HG03439 (cell line): Measurements from ENCODE around the gene FNIP2.
"Not testable (repeated sequence)": the region's sequence is repeated elsewhere in the genome, so short reads cannot be mapped to it uniquely, and the experiment has no call there.

Experiments used
- ATAC-seq: cut with Tn5 transposase; IDR thresholded peaks from one replicate; pipeline ENCODE4 v1.9.1; 2021; ENCODE audit warnings: mild to moderate bottlenecking, moderate library complexity; ENCODE audit not compliant: unreplicated experiment

Gene FNIP2

DNA sequence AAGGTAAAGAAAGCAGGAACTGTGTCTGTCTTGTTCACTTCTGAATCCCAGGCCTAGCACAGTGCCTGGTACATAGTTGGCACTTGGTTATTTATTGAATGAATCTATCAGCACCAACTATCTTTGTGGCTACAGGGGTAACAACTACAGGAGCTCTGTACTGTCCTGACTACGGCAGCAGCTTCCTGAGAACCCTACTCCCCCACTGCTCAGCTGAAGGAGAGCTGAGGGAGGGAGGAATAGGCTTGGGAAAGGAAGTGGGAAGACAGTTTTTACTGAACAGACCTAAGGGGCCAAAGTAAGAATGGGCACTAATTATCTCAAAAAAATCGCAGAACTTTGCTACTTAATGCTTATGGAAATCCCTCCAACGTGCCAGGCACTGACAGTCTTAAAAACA lies 178.0 kb downstream of the FNIP2 start:
- no peak for ATAC-seq

DNA sequence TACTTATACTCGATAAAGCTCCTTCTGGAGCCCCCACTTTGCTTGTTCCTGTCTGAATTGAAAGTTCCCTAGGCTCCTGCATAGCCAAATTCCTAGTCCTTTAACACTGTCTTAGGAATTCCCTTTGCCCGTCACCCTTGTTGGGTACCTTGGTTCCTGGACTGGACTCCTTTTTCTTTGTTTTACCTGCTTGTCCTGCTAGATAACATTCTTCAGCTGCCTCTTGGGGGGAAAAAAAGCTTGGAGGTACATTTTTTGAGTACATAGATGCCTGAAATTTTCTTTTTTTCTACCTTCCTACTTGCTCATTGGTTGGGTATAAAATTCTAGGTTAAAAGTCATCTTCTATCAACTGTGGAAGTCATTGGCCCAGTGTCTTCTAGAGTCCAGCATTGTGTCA lies 179.2 kb downstream of the FNIP2 start:
- ATAC-seq: no peak

DNA sequence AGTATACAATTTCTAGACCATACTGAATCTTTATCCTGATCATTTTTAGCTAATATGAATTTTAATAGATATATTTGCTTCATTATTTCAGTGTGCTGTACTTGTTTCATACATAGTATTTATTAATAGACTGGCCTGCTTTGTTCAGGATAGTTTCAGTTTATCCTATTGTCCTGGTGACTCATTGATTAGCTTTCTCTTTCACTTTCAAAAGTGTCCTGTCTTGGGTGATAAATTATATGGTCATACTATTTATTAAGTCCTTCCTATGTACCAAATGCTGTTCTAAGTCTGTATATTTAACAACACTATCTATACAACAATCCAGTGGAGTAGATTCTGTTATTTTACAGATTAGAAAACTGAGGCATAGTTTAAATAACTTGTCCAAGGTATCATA lies 180.3 kb downstream of the FNIP2 start:
- ATAC-seq: no peak

DNA sequence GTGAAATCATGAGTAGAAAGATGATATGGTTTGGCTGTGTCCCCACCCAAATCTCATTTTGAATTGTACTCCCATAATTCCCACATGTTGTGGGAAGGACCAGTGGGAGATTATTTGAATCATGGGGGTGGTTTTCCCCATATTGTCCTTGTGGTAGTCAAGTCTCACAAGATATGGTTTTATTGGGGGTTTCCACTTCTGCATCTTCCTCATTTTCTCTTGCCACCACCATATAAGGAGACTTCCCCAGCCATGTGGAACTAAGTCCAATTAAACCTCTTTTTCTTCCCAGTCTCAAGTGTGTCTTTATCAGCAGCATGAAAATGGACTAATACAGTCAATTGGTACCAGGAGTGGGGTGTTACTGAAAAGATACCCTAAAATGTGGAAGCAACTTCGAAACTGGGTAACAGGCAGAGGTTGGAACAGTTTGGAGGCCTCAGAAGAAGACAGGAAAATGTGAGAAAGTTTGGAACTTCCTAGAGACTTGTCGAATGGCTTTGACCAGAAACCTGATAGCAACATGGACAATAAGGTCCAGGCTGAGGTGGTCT lies 183.5 kb downstream of the FNIP2 start:
- ATAC-seq: not testable (repeated sequence)

DNA sequence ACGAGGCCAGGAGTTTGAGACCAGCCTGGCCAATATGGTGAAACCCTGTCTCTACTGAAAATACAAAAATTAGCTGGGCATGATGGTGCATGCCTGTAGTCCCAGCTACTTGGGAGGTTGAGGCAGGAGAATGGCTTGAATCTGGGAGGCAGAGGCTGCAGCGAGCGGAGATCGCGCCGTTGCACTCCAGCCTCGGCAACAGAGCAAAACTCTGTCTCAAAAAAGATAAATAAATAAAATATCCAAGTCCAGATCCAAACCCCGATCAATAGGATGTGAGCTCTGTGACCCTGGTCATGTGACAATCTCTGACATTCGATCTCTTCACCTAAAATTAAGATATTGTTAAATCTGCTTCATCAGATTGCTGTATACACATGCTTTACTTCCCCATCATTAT lies 187.5 kb downstream of the FNIP2 start:
- not testable (repeated sequence) for ATAC-seq

DNA sequence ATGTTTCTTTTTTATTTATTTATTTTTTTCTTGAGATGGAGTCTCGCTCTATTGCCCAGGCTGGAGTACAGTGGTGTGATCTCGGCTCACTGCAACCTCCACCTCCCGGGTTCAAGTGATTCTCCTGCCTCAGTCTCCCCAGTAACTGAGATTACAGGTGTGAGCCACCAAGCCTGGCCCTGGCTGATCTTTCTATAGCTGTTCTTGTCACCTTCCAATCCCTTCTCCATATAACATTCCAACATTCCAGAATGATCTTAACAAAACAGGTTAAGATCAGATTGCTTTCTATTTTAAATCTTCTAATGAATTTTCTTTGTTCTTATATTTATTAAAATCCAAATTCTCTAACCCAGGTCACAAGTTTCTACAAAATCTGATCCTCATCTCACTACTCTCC lies 188.1 kb downstream of the FNIP2 start:
- not testable (repeated sequence) for ATAC-seq
